ENCODE results near the gene AURKAIP1.

- no peak for TF ChIP-seq POLR2A (IDR thresholded peaks at IDR 0.05; ENCODE audit: low read depth, low read length)
- TF ChIP-seq POLR2AphosphoS5 (IDR thresholded peaks at IDR 0.05; ENCODE audit: low read depth, low read length): no peak
- no peak for TF ChIP-seq TAF1 (IDR thresholded peaks at IDR 0.05; ENCODE audit: low read depth, low read length)
- no peak for TF ChIP-seq SPI1 (IDR thresholded peaks at IDR 0.05; ENCODE audit: low read depth, low read length)
- TF ChIP-seq PAX5 (IDR thresholded peaks at IDR 0.05; ENCODE audit: insufficient read depth, low read length, severe bottlenecking): no peak
Measured at GRCh38 chr1:1342584-1343115, 32.4 kb downstream of the AURKAIP1 start.
